NCI-H1048 (cell line): ENCODE data around the gene CYB5R3.
"Not testable (repeated sequence)": the region's sequence is repeated elsewhere in the genome, so short reads cannot be mapped to it uniquely, and the experiment has no call there.

ENCODE experiments used
- DNase-seq: peaks from one replicate; lab custom pipeline; 2025; lab: John Stamatoyannopoulos, UW

Gene CYB5R3

GRCh38 chr22:42602470-42602869 lies 46.7 kb downstream of the CYB5R3 start:
- no peak for DNase-seq

DNA sequence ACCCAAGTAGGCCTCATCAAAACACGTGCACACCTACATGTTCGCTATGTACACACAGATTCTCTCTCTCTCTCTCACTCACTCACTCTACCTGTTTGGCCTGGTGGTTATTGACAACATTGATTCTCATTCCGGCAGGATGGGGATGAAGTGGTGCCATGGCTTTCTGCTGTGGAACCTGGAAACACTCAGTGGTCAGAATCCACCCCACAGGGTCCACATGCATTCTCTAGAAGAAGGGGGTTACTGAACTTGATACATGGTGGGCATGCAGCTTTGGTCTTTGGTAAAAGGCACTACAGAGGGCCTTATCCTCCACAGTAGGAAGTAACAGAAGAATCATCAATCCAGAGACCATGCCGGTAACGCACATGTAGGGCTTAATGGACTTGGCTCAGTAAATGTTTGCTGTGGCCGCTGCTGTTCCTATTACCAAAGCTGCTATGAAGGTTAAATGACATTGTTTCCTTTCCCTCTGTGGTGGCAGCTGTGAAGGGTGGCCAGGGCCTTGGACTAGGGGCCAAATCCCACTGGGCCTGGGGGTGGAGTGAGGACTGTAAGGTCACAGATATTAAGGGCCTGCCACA lies 47.2 kb downstream of the CYB5R3 start:
- DNase-seq, result no peak

DNA sequence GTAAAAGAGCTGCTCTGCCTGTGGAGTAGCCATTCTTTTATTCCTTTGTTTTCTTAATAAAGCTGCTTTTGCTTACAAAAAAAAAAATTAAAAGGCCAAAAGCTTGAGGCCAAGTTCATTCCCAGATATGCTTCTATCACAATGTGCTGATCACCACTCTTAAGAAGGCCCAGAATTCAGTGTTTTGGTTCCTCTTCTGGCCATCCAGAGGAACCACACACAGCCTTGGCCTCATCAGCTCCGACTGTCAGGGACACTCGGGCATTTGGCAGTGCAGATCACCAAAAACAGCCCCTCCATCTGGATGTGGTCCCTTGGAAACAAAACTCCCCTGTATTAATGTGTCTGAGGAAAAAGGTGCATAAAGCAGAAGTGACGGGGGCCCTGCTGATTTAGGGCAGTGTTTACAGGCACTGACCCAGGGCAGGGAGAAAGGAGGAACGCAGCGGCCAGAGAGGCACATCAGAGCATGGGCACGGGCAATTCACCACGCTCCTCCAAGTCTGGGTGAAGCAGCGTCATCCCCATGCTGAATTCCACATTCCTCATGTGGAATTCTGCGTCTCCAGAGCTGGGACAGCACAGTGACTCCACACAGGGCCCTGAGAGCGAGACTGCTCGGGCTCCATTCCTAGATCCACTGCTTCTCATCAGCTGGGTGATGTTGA lies 52.2 kb downstream of the CYB5R3 start:
- no peak for DNase-seq

DNA sequence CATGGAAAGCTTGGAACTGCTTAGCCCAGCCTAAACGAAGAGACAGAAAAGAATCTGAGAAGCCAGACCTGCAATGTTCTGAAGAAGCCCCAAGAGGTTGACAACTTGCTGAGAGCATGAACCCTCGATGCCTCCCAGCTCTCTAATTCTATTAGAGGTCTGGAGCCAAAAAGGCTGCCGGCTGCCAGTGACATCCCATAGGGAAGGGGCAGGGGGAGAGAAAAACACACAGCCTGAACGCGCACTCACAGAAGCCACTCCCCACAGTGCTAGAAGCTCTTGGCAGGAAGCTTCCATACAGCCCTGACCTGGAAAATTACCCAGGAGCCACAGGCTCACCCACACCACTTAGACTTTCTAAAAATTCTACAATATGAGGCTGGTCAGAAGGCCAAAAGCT lies 52.9 kb downstream of the CYB5R3 start:
- DNase-seq, result no peak

- DNase-seq, result no peak
Observed at GRCh38 chr22:42595434-42595833, 53.8 kb downstream of the CYB5R3 start.

DNA sequence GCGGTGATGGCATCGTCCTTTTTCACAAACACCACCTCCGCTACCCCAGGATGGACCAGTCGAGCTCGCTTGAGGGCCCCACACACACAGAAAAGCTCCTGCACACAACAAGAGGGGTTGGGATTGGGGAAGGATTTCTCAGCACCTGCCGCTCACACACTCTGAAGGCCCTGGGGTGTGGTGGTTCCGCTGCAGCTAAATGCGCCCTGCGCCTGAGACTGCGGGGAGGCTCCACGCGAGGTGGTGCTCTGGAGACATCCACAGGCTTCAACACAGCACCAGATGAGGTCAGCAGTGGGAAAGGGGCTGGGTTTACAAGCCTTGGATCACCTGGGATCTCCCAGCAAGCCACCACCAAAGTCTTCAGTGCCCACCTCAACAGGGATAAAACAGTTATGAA lies 57.2 kb downstream of the CYB5R3 start:
- no peak for DNase-seq

DNA sequence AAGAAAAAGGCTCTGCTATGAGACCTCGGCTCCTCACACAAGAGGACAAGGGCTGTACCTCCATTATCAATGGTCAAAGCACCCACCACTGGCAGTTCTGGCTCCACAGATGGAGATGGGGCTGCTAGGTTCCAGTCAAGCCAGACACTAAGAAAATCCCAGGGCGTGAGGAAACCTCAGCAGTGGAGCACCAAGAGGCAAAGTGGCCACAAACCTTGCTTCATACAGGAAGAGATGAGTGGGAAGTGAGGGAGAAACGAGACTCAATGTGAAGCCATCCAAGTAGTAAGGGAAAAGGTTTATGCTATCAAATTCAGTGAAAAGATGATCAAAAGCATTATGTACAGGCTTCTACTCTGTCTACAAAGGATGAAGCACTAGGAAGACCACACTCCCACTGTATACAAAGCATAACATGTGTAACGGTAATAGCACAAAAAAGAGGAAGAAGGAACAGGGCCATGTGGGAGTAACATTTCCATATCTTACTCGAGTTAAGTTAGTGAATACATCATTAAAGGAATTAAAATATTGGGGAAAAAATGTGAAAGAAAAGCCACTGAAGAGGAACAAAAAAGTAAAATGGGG lies 61.5 kb downstream of the CYB5R3 start:
- DNase-seq, result no peak

GRCh38 chr22:42586381-42586780 lies 62.8 kb downstream of the CYB5R3 start:
- DNase-seq, result no peak

DNA sequence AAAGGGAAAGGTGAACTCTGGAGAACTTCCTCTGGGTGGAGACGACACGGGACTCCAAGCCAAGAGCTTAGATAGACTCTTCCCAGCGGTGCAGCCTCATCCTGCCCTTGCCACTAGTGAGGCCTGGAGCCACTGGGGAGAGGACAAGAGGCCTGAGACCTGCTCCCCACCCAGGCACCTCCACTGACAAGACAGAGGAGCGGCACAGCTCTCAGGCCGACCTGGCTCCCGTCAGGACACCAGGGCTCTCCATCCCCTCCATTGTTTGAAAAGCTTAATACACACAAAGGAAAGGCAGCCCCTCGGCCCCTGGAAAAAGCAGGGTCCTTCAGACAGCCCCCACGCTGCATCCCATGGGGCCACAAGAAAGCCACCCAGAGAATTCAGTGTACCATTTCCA lies 64.1 kb downstream of the CYB5R3 start:
- DNase-seq, result no peak

- DNase-seq, result no peak
Observed at GRCh38 chr22:42584364-42584940, 64.7 kb downstream of the CYB5R3 start.

- no peak for DNase-seq
Observed at GRCh38 chr22:42582987-42583386, 66.2 kb downstream of the CYB5R3 start.

DNA sequence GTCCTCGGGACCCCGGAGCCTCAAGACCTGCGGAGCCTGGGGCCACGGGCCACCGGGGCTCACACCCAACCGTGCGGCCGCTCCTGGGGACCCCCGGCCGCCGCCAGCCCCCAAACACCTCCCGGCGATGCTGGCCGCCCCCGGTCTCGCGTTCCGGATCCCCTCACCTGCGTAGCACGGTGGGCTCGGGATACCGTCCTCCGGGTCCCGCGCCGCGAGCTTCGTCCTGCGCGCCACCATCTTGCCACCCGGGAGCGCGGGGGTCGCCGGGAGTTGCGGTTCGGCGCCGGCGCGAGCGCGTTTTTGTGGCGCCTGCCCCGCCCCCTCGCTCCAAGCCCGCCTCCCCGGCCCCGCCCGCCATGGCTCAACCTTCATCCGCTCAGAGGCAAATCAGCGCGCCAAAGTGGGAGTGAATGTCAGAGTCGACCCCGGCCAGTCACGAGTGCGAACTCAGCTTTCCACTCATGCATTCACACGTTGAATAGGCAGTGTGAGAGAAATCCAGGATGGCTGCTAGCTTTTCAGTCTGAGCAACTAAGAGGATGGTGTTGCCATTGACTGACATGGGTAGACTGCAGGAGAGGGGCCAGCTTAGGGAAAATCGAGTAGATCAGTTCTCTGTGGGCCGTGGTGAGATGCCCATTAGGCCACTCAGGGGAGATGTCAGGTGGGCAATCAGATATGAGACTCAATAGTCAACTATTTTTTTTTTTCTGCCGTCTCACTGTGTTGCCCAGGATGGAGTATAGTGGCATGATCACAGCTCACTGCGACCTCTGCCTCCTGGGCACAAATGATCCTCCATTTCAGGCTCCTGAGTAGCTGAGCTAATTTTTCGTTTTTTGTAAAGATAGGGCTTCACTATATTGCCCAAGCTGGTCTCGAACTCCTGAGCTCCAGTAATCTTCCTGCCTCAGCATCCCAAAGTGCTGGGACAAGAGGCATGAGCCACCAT lies 67.2 kb downstream of the CYB5R3 start:
- peak; percentile 71 for DNase-seq

GRCh38 chr22:42581194-42581761 lies 67.9 kb downstream of the CYB5R3 start:
- DNase-seq, result not testable (repeated sequence)

DNA sequence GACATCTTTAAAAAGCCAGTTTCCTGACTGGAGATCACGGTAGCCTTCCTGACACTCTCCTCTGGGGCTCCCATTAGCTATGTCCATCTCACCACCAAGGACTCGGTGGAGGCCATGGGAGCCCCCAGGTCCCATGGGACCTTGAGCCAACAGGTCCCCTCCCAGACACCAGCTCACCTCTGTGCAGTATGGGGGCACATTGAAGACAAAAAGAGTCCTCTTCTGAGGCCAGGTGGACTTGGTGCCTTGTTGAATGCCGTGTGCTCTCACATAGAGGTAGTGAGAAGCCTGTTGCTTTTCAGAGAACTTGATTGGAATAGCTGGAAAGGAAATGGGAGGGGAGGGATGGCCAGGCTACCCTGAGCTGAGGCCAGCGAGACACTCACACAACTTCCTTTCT lies 69.2 kb downstream of the CYB5R3 start:
- DNase-seq, result not testable (repeated sequence)

GRCh38 chr22:42577623-42578240 lies 71.5 kb downstream of the CYB5R3 start:
- no peak for DNase-seq

GRCh38 chr22:42577141-42577540 lies 72.1 kb downstream of the CYB5R3 start:
- not testable (repeated sequence) for DNase-seq

DNA sequence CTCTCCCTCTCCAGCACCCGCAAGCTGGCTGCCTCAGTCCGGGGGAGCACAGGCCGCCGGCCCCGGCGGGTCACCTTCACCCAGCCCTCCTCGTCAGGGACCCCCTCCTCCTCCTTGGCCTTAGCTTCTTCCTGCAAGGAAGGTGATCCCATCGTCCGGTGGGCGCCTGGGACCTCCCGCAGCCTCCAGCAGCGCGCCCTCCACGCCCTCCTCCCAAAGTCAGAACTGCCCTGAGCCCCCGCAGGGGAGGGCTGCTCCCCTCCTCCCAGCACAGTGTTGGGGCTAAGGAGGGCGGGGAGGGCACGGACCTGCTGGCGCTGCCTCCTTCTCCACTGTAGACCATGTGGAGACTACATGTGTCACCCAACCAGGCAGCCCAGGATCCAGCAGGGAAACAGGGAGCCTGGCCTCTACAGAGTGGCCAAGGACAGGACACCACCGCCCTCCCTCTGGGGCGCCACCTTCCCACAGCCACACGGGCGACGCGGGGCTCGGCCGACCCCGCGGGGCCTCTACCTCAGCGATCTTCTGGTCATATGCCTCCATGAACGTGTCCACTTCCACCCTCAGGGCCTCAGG lies 73.1 kb downstream of the CYB5R3 start:
- DNase-seq, result not testable (repeated sequence)

- not testable (repeated sequence) for DNase-seq
Observed at GRCh38 chr22:42574468-42574867, 74.7 kb downstream of the CYB5R3 start.

GRCh38 chr22:42574046-42574445 lies 75.1 kb downstream of the CYB5R3 start:
- DNase-seq, result not testable (repeated sequence)

- DNase-seq, result not testable (repeated sequence)
Observed at GRCh38 chr22:42571068-42571467, 78.1 kb downstream of the CYB5R3 start.

- DNase-seq, result not testable (repeated sequence)
Observed at GRCh38 chr22:42570580-42570979, 78.6 kb downstream of the CYB5R3 start.
